ENCODE results near the gene CAST.

CAST gene

GRCh38 chr5:96648023-96648422, 14.2 kb upstream of the CAST start:
- DNase-seq (ENCODE audit: low spot score), result no peak

DNA sequence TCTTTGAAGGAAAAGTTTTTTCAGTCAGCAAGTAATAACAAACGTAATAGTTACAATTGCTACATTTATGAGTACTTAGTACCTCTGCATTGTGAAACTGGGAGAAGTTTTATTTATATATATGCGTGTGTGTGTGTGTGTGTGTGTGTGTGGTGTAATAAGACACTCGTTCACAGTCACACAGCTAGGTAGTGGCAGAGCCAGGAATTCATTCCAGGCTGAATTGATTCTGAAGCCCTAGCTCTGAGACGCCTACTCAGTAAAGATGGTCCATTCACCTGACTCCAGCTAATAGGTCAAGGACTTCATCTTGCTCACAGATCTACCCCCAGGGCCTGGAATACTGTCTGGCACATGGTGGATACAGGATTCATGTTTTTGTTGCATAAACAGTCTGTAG, 13.6 kb upstream of the CAST start:
- no peak for DNase-seq (ENCODE audit: low spot score)

DNA sequence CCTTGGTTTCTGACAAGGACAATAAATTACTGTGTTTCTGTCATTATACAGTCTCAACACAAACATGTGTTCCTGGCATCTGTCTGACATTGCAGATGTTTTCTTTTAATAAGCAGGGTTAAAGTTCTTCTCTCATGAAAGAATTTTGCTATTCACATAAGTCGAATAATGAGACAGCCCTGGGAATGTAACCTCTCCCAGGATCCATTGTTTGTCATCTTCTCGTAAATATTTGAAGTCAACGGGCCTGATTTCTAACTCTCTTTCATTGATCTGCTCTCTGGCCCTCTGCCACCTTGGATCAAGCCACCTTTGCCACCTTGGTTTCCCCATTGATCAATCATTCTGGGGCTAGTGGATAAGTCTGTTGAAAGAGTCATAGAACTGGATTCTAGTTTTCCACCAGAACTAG, 12.9 kb upstream of the CAST start:
- no peak for DNase-seq (ENCODE audit: low spot score)

DNA sequence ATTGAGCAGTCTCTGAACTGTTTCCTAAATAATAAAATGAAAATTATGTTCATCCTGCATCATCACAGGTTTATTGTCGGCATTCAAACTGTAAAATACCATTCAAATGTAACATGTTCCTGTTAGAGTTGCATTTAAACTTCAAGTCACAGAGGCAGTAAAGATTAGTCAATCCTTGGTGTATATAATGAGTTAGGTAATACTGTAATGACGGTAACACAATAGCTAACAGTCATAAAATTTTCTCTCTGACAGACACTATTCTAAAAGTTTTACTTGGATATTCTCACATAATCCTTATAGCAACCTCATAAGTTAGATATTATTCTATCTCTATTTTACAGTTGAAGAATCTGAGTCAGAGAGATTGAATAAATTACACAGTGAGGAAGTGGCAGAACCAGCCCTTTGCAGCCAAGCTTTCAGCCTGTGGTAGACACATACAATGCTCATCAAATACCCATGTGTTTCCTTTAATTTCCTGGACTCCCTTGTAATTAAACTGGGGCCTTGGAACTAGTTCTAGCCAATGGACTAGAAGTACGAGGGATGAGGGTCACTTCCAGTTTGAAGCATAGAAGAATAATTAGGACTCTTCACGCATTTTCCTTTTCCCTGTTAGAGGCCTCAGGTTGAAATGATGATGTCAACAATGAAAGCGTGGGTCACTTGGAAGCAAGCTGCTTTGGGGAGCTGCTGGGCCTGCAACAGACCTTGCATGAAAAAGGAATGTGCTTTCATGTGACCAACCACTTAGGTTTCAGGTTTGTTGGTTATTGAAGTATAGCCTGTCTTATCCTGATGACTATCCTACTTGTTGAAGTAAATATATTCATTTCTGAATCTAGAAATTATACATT, 12.3 kb upstream of the CAST start:
- DNase-seq (ENCODE audit: low spot score), result no peak

GRCh38 chr5:96651047-96651446, 11.1 kb upstream of the CAST start:
- DNase-seq (ENCODE audit: low spot score), result peak; percentile 16

DNA sequence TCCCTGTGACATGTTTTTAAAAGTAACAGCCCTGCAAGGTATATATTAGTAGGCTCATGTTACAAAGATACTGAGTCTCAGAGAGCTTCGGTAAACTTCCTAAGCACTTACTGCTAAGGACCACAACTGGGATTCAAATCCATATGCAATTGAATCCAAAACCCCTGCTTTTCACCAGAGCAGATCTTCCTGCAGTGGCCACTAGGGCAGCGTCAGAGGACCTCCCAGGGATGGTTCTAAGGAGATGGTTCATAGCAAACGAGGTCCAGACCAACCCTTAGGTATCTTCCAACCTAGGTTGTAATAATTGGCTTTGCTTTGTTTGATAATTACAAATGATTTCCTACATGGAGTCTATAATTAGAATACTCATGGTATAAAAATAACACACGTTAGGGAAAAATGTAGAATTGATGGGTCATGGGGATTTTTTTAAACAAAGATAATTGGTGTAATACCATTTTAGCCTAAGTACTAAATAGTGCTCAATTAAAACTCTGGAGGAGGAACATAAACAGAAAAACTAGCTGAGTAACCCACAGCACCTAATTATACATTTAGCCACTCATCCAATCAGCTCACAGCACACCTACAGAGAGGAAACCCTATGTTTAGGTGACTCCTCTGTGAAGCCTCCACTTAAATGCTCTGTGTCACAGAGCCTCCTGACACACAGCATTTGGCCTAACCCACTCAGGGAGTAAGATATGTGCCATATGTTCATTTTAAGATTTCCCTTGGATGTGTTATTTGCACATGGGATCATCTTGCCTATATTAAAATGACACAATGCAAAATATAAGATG, 10.0 kb upstream of the CAST start:
- no peak for DNase-seq (ENCODE audit: low spot score)

GRCh38 chr5:96652769-96653454, 9.3 kb upstream of the CAST start:
- no peak for DNase-seq (ENCODE audit: low spot score)

- no peak for DNase-seq (ENCODE audit: low spot score)
These were observed 8.0 kb upstream of the CAST start for GRCh38 chr5:96654209-96654608.

- DNase-seq (ENCODE audit: low spot score), result no peak
These were observed 7.1 kb upstream of the CAST start for GRCh38 chr5:96655085-96655484.

GRCh38 chr5:96655506-96655905, 6.7 kb upstream of the CAST start:
- DNase-seq (ENCODE audit: low spot score), result no peak

DNA sequence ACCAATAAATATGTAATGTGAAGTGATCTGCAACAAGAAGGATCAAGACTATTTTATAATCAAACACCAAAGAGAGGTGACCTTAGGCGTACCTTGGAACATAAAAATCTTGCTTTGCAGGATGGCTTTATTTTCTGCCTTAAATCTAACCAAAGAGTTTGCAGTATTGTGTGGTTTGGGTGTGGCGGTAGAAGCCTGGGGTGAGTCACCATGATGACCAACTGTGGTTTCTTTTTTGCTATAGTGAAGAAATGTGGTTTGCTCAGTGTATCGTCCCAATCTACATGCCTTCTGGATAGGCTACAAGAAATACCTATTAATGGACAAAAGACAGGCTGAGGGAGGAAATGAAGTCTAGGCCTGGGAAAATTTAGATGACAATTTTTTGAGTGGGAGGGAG, 5.1 kb upstream of the CAST start:
- no peak for DNase-seq (ENCODE audit: low spot score)

- no peak for DNase-seq (ENCODE audit: low spot score)
These were observed 3.9 kb upstream of the CAST start for GRCh38 chr5:96658272-96658671.

DNA sequence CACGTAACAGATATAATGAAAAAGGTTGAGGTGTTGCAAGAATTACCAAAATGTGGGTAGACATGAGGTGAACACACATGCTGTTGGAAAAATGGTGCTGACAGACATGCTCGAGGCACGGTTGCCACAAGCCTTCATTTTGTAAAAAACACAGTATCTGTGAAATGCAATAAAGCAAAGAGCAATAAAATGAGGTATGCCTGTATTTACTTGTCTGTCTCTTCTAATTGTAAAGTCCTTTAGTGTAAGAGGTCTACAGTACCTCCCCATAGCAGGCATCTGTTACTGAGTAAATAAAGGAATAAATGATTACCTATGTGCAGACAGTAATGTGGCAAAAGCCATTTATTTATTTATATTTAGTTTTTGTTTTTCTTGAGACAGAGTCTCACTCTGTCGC, 3.0 kb upstream of the CAST start:
- DNase-seq (ENCODE audit: low spot score), result no peak

- DNase-seq (ENCODE audit: low spot score), result peak; percentile 54
These were observed 963 bp upstream of the CAST start for GRCh38 chr5:96660971-96661854.

DNA sequence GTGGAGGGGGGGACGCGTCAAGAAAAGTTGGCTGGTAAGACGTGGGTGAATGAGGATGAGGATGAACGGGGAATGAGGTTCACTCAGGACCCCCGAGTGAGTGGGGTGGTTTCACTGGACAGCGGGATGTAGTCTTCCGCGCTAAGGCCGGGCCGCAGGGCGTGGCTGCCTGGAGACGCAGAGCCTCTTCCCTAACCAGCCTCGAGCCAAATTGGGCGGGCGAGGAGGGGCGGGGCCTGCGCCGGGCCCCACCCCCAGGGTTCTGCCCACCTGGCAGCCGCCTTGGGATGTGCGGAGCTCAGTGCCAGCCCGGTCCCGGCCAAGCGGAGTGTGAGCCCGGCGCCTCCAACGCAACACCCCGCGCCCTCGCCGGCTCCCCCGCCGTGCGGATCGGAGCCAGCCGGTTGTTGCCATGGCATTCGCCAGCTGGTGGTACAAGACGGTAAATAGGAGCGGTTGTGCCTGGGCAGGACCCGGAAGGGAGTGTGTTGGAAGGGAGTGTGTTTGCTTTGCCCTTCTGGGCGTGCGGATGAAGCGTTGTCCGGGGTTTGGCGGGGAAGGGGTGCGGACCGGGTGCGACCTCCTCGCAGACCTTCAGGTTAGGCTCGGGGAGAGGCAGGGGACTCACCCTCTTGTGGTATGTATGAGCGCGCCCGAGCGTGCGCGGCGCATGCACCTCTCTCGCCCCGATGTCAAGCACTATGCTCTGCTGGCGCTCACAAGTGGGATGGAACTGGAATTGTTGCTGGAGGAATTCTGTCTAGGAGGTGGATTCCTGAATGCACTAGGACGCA, 746 bp downstream of the CAST start:
- peak; percentile 91 for DNase-seq (ENCODE audit: low spot score)

GRCh38 chr5:96663608-96664007, 1.4 kb downstream of the CAST start:
- DNase-seq (ENCODE audit: low spot score), result peak; percentile 8

GRCh38 chr5:96664669-96665068, 2.5 kb downstream of the CAST start:
- DNase-seq (ENCODE audit: low spot score), result no peak

- DNase-seq (ENCODE audit: low spot score), result no peak
These were observed 6.5 kb downstream of the CAST start for GRCh38 chr5:96668725-96669124.

DNA sequence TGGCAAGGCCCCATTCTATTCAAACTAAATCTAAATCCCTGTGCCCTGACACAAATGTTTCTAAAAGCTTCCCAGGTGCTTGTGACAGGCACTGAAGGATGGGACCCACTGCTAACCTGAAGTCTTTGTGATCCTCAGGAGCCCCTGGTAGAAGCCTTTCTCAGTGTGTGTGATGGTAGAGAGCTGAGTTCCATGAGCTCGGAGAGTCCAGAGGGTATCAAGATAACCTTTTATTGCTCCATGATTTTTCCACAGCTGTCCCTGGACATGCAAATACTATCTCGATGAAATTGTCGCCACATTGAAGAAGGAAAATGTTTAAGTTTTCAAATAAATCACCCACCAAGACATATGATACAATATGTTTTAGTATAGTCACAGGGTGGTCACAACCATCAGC, 7.7 kb downstream of the CAST start:
- DNase-seq (ENCODE audit: low spot score), result no peak

GRCh38 chr5:96671441-96671840, 9.3 kb downstream of the CAST start:
- no peak for DNase-seq (ENCODE audit: low spot score)

DNA sequence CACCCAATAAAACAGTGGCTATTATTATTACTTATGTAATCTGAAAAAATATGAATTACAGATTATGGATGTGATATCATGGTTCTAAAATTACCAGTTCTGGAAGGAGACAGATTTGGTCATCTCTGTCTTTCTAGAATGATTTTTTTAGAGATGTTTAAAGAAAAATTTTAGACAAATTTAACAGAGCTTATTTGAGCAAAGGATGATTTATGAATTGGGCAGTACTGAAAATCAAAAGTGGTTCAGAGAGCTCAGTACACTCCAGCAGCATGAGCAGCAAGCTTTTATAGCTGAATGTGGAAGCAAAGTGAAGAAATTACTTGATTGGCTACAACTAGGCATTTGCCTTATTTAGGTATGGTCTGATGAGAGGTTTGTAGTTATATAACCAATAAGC, 11.0 kb downstream of the CAST start:
- no peak for DNase-seq (ENCODE audit: low spot score)
